ENCODE data around the gene HAUS6.

DNA sequence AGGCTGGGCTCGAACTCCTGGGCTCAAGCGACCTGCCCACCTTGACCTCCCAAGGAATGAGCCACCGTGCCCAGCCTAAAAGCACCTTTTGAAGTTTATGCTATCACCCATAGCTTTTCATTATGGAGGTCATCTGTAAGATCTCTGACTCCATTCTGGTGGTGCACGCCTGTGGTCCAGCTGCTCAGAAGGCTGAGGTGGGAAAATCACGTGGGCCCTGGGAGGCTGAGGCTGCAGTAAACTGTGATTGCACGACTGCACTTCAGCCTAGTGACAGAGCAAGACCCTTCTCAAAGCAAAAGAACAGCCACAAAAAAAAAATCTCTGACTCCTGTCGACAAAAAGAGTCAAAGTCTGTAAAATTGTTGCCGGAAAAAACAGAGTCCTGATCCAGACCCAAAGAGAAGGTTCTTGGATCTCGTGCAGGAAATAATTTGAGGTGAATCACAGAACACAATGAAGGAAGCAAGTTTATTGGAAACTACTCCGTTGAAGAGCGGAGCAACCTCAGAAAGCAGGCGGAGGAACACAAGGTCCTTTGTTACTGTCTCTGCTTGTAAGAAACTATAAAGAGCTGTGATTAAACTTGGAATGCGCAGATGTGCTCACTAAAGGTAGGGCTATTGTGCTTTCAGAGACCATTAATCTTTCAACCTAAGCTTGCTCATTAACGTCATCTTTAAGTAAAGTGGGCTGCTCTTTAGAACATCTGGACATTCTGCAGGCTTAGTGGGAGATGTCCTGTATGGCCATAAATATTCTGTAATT lies 2.0 kb upstream of the HAUS6 start:
- TF ChIP-seq POLR2A (IDR thresholded peaks at IDR 0.05; ENCODE audit: low read depth, low read length) (no peak), SMC3 (IDR thresholded peaks at IDR 0.05; ENCODE audit: low read depth, low read length) (no peak), MAZ (IDR thresholded peaks at IDR 0.05; ENCODE audit: borderline replicate concordance, low read depth, low read length) (no peak), MXI1 (IDR thresholded peaks at IDR 0.05; ENCODE audit: borderline replicate concordance, low read depth, low read length) (no peak), BHLHE40 (IDR thresholded peaks at IDR 0.05; ENCODE audit: low read depth, low read length) (no peak), FOS (IDR thresholded peaks at IDR 0.05; ENCODE audit: low read depth, low read length) (no peak), RCOR1 (IDR thresholded peaks at IDR 0.05; ENCODE audit: insufficient replicate concordance, low read length) (no peak), RFX5 (IDR thresholded peaks at IDR 0.05; ENCODE audit: low read depth, low read length) (no peak), CEBPB (IDR thresholded peaks at IDR 0.05; ENCODE audit: low read depth, low read length) (no peak), RAD21 (IDR thresholded peaks at IDR 0.05; ENCODE audit: low read length) (no peak), MAFK (IDR thresholded peaks at IDR 0.05; ENCODE audit: low read depth, low read length) (no peak)
- TF ChIP-seq, protein P1, sequence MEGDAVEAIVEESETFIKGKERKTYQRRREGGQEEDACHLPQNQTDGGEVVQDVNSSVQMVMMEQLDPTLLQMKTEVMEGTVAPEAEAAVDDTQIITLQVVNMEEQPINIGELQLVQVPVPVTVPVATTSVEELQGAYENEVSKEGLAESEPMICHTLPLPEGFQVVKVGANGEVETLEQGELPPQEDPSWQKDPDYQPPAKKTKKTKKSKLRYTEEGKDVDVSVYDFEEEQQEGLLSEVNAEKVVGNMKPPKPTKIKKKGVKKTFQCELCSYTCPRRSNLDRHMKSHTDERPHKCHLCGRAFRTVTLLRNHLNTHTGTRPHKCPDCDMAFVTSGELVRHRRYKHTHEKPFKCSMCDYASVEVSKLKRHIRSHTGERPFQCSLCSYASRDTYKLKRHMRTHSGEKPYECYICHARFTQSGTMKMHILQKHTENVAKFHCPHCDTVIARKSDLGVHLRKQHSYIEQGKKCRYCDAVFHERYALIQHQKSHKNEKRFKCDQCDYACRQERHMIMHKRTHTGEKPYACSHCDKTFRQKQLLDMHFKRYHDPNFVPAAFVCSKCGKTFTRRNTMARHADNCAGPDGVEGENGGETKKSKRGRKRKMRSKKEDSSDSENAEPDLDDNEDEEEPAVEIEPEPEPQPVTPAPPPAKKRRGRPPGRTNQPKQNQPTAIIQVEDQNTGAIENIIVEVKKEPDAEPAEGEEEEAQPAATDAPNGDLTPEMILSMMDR (conservative IDR thresholded peaks at IDR 0.05; ENCODE audit: low read depth, low read length) = no peak
- TF ChIP-seq, protein P2, sequence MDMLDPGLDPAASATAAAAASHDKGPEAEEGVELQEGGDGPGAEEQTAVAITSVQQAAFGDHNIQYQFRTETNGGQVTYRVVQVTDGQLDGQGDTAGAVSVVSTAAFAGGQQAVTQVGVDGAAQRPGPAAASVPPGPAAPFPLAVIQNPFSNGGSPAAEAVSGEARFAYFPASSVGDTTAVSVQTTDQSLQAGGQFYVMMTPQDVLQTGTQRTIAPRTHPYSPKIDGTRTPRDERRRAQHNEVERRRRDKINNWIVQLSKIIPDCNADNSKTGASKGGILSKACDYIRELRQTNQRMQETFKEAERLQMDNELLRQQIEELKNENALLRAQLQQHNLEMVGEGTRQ (IDR thresholded peaks at IDR 0.05; ENCODE audit: low read depth, low read length) = no peak

All from IMR-90 (cell line).